Neuronal stem cell (in vitro differentiated cells): ENCODE data around the gene SCFD2.

ENCODE experiments used
- DNase-seq: peaks from one replicate; pipeline ENCODE4 v3.0.0-alpha.2; 2013; ENCODE audit warnings: low spot score
- H2AFZ ChIP-seq: one replicate; pipeline ENCODE4 v1.6.1; 2013; ENCODE audit warnings: mild to moderate bottlenecking, low read length, inconsistent platforms
- H2AK5ac ChIP-seq: 2 replicates; pipeline ENCODE4 v1.6.1; 2013; ENCODE audit warnings: low read depth, mild to moderate bottlenecking, inconsistent platforms, low read length, moderate library complexity, mixed read lengths
- H2BK120ac ChIP-seq: 2 replicates; pipeline ENCODE4 v1.6.1; 2013; ENCODE audit warnings: low read depth, mild to moderate bottlenecking, inconsistent platforms, low read length, moderate library complexity, mixed read lengths
- H2BK12ac ChIP-seq: one replicate; pipeline ENCODE4 v1.6.1; 2013; ENCODE audit warnings: low read length, inconsistent platforms
- H2BK15ac ChIP-seq: 2 replicates; pipeline ENCODE4 v1.6.1; 2013; ENCODE audit warnings: mild to moderate bottlenecking, low read length, inconsistent platforms, mixed read lengths
- H2BK5ac ChIP-seq: one replicate; pipeline ENCODE4 v1.6.1; 2013; ENCODE audit warnings: inconsistent platforms, mild to moderate bottlenecking, low read length, moderate library complexity
- H3K14ac ChIP-seq: one replicate; pipeline ENCODE4 v1.6.1; 2013; ENCODE audit warnings: low read length, inconsistent platforms
- H3K18ac ChIP-seq: 2 replicates; pipeline ENCODE4 v1.6.1; 2013; ENCODE audit warnings: low read length, inconsistent platforms
- H3K23ac ChIP-seq: 2 replicates; pipeline ENCODE4 v1.6.1; 2013; ENCODE audit warnings: low read depth, mild to moderate bottlenecking, mixed read lengths, low read length, inconsistent platforms; ENCODE audit not compliant: poor library complexity
- H3K27ac ChIP-seq: replicated peaks from 3 replicates; pipeline ENCODE4 v1.5.1; 2013; ENCODE audit warnings: low read length, inconsistent platforms
- H3K27me3 ChIP-seq, 3 experiments: 2 replicates each; pipeline ENCODE4 v1.6.1; 2013; ENCODE audit warnings: low read length in 3 of 3, mild to moderate bottlenecking in 2 of 3, inconsistent platforms in 1 of 3, low read depth in 1 of 3, mixed read lengths in 1 of 3, moderate library complexity in 1 of 3; ENCODE audit not compliant: control insufficient read depth in 3 of 3, insufficient read depth in 3 of 3
- H3K36me3 ChIP-seq, 2 donors: replicated peaks in 1 of 2; 2 replicates each; pipeline ENCODE4 v1.6.1; 2013; ENCODE audit warnings: low read length in 2 of 2; ENCODE audit not compliant: control insufficient read depth in 2 of 2, insufficient read depth in 2 of 2
- H3K4ac ChIP-seq: 2 replicates; pipeline ENCODE4 v1.6.1; 2013; ENCODE audit warnings: inconsistent platforms, mild to moderate bottlenecking, low read length, moderate library complexity
- H3K4me1 ChIP-seq, 2 donors: 1 replicate in 1 of 2; 2 replicates in 1 of 2; pipeline ENCODE4 v1.6.1; 2013; ENCODE audit warnings: low read length in 2 of 2, low read depth in 1 of 2; ENCODE audit not compliant: control insufficient read depth in 2 of 2, insufficient read depth in 1 of 2
- H3K4me2 ChIP-seq: one replicate; pipeline ENCODE4 v1.6.1; 2013; ENCODE audit warnings: mild to moderate bottlenecking, low read length, inconsistent platforms; ENCODE audit not compliant: insufficient read depth, poor library complexity, severe bottlenecking
- H3K4me3 ChIP-seq, 2 donors: 2 replicates each; pipeline ENCODE4 v1.5.1; 2013; ENCODE audit warnings: low read length in 2 of 2, mild to moderate bottlenecking in 2 of 2, inconsistent platforms in 1 of 2, moderate library complexity in 1 of 2
- H3K79me1 ChIP-seq: one replicate; pipeline ENCODE4 v1.6.1; 2013; ENCODE audit warnings: low read depth, mild to moderate bottlenecking, inconsistent platforms, low read length, moderate library complexity
- H3K9ac ChIP-seq: one replicate; pipeline ENCODE4 v1.6.1; 2013; ENCODE audit warnings: mild to moderate bottlenecking, low read depth, low read length, inconsistent platforms; ENCODE audit not compliant: poor library complexity
- H3K9me3 ChIP-seq, 2 donors: replicated peaks in 1 of 2; 2 replicates each; pipeline versions ENCODE3 to v1.6.1; 2013; ENCODE audit warnings: low read length in 2 of 2, mild to moderate bottlenecking in 2 of 2, inconsistent platforms in 1 of 2, low read depth in 1 of 2, mixed read lengths in 1 of 2, moderate library complexity in 1 of 2; ENCODE audit not compliant: control insufficient read depth in 2 of 2, insufficient read depth in 1 of 2
- H4K8ac ChIP-seq: one replicate; pipeline ENCODE4 v1.6.1; 2013; ENCODE audit warnings: low read depth, mild to moderate bottlenecking, inconsistent platforms, low read length, moderate library complexity
- H4K91ac ChIP-seq: one replicate; pipeline ENCODE4 v1.6.1; 2013; ENCODE audit warnings: low read length, low read depth, mild to moderate bottlenecking, inconsistent platforms; ENCODE audit not compliant: poor library complexity
- WGBS, 2 donors: extraction: QIAGEN DNeasy Blood & Tissue Kit; methylation state at CpG; one replicate each; pipeline ENCODE4 v1.1.7; 2013; ENCODE audit warnings: missing lambda C conversion rate in 2 of 2, mixed read lengths in 1 of 2; ENCODE audit not compliant: insufficient read length in 2 of 2, insufficient replicate concordance in 1 of 2; ENCODE audit errors: extremely low coverage in 2 of 2; 5-methylcytosine and 5-hydroxymethylcytosine counted together

Gene SCFD2

DNA sequence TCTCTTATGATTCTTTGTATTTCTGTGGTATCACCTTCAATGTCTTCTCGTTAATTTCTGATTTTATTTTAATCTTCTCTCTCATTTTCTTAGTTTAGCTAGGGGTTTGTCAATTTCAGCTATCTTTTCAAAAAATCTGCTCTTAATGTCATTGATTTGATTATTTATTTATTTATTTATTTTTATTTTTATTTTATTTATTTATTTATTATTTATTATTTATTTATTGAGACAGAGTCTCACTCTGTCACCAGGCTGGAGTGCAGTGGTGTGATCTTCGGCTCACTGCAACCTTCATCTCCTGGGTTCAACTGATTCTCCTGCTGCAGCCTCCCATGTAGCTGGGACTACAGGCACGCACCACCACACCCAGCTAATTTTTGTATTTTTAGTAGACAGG, 194.1 kb downstream of the SCFD2 start:
- Histone ChIP-seq H2BK5ac (no peak overlapping the region), H3K4ac (no peak overlapping the region), H2BK15ac (no peak overlapping the region), H3K18ac (no peak overlapping the region), H3K9ac (no peak overlapping the region), H3K4me3 (no peak overlapping the region), H3K36me3 (no peaks in the 10 kb centered on the region), H2BK120ac (no peak overlapping the region), H2BK12ac (no peak overlapping the region), H3K9me3 (no peaks in the 10 kb centered on the region), H3K27ac (no peak overlapping the region), H3K14ac (no peak overlapping the region), H4K8ac (no peak overlapping the region), H3K4me1 (no peaks in the 10 kb centered on the region), H2AK5ac (no peak overlapping the region), H3K79me1 (no peaks in the 10 kb centered on the region), H4K91ac (no peak overlapping the region), H2AFZ (no peak overlapping the region), H3K4me2 (no peak overlapping the region), H3K27me3 (no peaks in the 10 kb centered on the region), H3K23ac (no peak overlapping the region)
- no CpG with 5 or more reads among the region's 3 CpGs for WGBS, 2 donors
- DNase-seq, result no peak

DNA sequence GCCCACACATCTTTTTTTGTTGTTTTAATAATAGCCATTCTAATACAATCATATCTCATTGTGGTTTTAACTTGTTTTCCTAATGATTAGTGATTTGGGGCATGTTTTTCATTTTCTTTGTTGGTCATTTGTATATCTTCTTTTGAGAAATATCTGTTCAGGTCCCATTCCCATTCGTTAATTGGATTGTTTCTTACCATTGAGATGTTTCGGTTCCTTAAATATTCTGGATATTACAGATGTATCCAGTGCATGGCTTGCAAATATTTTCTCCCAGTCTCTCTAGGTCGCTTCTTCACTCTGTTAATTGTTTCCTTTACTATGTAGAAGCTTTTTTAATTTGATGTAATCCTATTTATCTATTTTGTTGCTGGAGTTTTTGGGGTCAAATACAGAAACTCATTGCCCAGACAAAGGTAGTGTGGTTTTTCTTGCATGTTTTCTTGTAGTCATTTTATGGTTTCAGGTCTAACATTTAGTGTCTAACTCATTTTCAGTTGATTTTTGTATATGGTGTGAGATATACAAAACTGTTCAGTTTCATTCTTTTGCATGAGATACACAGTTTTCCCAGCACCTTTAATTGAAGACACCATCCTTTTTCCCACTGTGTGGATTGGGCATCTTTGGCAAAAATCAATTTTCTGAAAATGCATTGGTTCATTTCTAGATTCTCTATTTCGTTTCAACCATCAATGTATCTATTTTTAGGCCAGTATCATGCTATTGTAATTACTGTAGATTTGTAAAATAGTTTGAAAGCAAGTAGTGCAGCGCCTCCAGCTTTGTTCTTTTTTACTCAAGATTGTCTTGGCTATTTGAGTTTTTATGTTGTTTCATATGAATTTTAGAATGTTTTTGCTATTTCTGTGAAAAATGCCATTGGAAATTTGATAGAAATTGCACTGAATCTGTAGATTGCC, 195.9 kb downstream of the SCFD2 start:
- H2BK12ac ChIP-seq, result no peak overlapping the region
- no CpG with 5 or more reads among the region's 5 CpGs for WGBS, 2 donors
- no peak overlapping the region for H3K4ac ChIP-seq
- H2AK5ac ChIP-seq, result no peak overlapping the region
- no peak overlapping the region for H2BK120ac ChIP-seq
- H3K14ac ChIP-seq, result no peak overlapping the region
- H3K36me3 ChIP-seq, result no peaks in the 10 kb centered on the region
- H3K9me3 ChIP-seq, result peaks cover 0 to 3% of the 10 kb centered on the region in 2 donors
- no peak overlapping the region for H2BK15ac ChIP-seq
- H3K4me2 ChIP-seq, result no peak overlapping the region
- H3K4me1 ChIP-seq, result no peaks in the 10 kb centered on the region
- no peaks in the 10 kb centered on the region for H3K79me1 ChIP-seq
- no peak overlapping the region for H2AFZ ChIP-seq
- no peak overlapping the region for H2BK5ac ChIP-seq
- H4K8ac ChIP-seq, result no peak overlapping the region
- H3K4me3 ChIP-seq, result no peak overlapping the region
- H3K27ac ChIP-seq, result no peak overlapping the region
- no peaks in the 10 kb centered on the region for H3K27me3 ChIP-seq
- H3K23ac ChIP-seq, result no peak overlapping the region
- no peak overlapping the region for H4K91ac ChIP-seq
- no peak overlapping the region for H3K18ac ChIP-seq
- H3K9ac ChIP-seq, result no peak overlapping the region
- DNase-seq, result no peak

DNA sequence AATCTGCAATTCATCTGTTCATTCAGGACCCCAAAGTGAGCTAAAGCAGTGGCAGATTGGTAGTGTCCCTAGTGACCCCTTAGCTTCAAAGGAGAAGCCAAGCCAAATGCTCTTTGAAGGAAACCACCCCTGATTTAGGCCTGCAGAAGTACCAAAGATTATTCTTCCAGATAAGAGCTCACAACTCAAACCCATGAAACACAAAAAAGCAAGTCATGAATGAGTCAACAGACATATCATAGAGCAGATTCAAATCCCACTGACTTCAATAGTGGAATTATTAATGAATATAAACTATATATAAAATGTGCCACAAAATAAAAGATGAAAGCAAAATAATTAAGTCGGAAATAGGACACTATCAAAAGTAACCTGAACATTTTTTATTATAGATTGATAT, 197.6 kb downstream of the SCFD2 start:
- WGBS, 2 donors, result no CpG with 5 or more reads among the region's 1 CpG
- Histone ChIP-seq H2AFZ (no peak overlapping the region), H3K4ac (no peak overlapping the region), H3K9ac (no peak overlapping the region), H3K27ac (no peak overlapping the region), H2BK5ac (no peak overlapping the region), H3K36me3 (no peaks in the 10 kb centered on the region), H3K9me3 (peaks cover 0 to 3% of the 10 kb centered on the region in 2 donors), H2AK5ac (no peak overlapping the region), H4K8ac (no peak overlapping the region), H3K23ac (no peak overlapping the region), H3K4me1 (no peaks in the 10 kb centered on the region), H2BK120ac (no peak overlapping the region), H3K14ac (no peak overlapping the region), H3K4me3 (no peak overlapping the region), H4K91ac (no peak overlapping the region), H3K27me3 (no peaks in the 10 kb centered on the region), H3K79me1 (no peaks in the 10 kb centered on the region), H3K4me2 (no peak overlapping the region), H2BK12ac (no peak overlapping the region), H2BK15ac (no peak overlapping the region), H3K18ac (no peak overlapping the region)
- no peak for DNase-seq

DNA sequence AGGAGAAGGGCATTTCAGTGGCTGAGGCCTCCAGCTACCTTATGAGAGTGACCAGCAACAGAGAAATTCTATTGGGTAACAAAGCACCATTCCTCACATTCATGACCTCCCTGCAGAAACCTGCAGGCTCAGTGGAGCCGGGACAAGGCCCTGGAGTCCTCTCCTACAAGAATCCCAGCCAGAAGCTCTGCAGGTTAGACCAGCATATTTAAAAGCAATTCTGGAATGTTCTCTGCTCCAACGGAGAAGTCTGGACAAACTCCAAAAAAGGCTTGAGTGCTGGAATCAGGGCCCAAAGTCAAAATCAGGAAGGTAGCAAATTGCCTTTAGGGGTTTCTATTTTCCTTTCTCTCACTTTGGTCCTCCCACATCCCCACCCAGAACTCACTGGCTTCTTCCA, 202.9 kb downstream of the SCFD2 start:
- no peak overlapping the region for H3K4me2 ChIP-seq
- no peak overlapping the region for H2BK12ac ChIP-seq
- WGBS, 2 donors, result no CpG with 5 or more reads among the region's 2 CpGs
- no peak for DNase-seq
- no peaks in the 10 kb centered on the region for H3K79me1 ChIP-seq
- H3K18ac ChIP-seq, result no peak overlapping the region
- no peak overlapping the region for H3K4ac ChIP-seq
- H3K23ac ChIP-seq, result no peak overlapping the region
- no peak overlapping the region for H2AFZ ChIP-seq
- peaks cover 0 to 3% of the 10 kb centered on the region in 2 donors for H3K9me3 ChIP-seq
- H3K27me3 ChIP-seq, result no peaks in the 10 kb centered on the region
- H3K27ac ChIP-seq, result no peak overlapping the region
- H4K8ac ChIP-seq, result no peak overlapping the region
- no peaks in the 10 kb centered on the region for H3K4me1 ChIP-seq
- H2AK5ac ChIP-seq, result no peak overlapping the region
- H4K91ac ChIP-seq, result no peak overlapping the region
- H3K14ac ChIP-seq, result no peak overlapping the region
- no peak overlapping the region for H3K4me3 ChIP-seq
- H2BK120ac ChIP-seq, result no peak overlapping the region
- H2BK5ac ChIP-seq, result no peak overlapping the region
- no peak overlapping the region for H2BK15ac ChIP-seq
- no peak overlapping the region for H3K9ac ChIP-seq
- no peaks in the 10 kb centered on the region for H3K36me3 ChIP-seq
